ENCODE measurements around the gene CLEC17A.
A peak's percentile ranks its signal among the peaks of the same experiment; 100 is the strongest.
"Not testable (repeated sequence)": the region's sequence is repeated elsewhere in the genome, so short reads cannot be mapped to it uniquely, and the experiment has no call there.

Gene CLEC17A, protein sequence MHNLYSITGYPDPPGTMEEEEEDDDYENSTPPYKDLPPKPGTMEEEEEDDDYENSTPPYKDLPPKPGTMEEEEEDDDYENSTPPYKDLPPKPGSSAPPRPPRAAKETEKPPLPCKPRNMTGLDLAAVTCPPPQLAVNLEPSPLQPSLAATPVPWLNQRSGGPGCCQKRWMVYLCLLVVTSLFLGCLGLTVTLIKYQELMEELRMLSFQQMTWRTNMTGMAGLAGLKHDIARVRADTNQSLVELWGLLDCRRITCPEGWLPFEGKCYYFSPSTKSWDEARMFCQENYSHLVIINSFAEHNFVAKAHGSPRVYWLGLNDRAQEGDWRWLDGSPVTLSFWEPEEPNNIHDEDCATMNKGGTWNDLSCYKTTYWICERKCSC

GRCh38 chr19:14582894-14583340, at the start of gene CLEC17A:
Gene CLEC17A (plus strand): TSS chr19:14583084. CDS start chr19:14583161, 77 bp downstream.
- no peak for DNase-seq

DNA sequence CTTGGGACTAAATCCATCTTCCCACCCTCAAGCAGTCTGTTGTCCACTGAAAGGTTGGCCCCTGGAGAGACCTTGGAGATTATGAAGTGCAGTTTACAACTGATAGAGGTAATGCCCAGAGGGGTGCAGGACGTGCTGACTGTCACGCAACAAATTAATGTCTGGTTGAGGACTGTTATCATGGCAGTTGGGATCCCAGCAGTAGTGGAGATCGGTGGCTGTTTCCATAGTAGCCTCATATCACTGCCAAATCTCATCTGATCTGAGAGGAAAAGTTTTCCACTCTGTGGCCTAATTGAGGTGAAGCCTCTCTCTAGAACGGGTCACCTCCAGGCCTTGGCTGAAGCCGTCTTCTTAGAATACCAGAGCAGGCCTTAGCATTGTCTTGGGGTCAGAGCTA, 49.4 kb upstream of the CLEC17A start:
- DNase-seq = no peak

GRCh38 chr19:14536926-14537692, 45.8 kb upstream of the CLEC17A start:
- peak; percentile 21 for DNase-seq

DNA sequence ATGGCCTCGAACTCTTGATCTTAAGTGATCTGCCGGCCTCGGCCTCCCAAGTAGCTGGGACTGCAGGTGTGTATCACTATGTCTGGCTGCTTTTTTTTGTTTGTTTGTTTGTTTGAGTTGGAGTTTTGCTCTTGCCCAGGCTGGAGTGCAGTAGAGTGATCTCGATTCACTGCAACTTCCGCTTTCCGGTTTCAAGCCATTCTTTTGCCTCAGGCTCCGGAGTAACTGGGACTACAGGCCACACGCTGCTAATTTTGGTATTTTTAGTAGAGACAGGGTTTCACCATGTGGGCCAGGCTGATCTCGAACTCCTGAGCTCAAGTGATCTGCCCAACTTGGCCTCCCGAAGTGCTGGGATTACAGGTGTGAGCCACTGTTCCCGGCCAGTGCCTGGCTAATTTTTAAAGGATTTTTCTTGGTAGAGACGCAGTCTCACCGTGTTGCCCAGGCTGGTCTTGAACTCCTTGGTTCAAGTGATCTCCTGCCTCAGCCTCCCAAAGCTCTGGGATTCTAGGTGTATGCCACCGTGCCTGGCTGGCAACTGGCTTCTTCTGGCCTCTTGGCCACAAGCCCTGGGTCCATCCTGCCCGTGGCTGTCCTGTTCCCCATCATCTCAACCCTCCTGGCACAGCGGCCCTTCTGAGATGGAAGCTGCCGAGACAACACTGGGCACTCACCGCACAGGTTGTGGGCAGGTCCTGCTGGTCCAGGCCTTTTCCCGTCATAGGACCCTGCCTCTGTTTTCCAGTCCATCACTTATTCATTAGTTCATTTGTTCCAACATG, 42.0 kb upstream of the CLEC17A start:
- no peak for DNase-seq

GRCh38 chr19:14541979-14542378, 40.9 kb upstream of the CLEC17A start:
- not testable (repeated sequence) for DNase-seq

GRCh38 chr19:14542711-14543328, 40.1 kb upstream of the CLEC17A start:
- DNase-seq = no peak

- DNase-seq = no peak
Measured at GRCh38 chr19:14544047-14544446, 38.8 kb upstream of the CLEC17A start.

- DNase-seq = no peak
Measured at GRCh38 chr19:14544977-14545715, 37.7 kb upstream of the CLEC17A start.

DNA sequence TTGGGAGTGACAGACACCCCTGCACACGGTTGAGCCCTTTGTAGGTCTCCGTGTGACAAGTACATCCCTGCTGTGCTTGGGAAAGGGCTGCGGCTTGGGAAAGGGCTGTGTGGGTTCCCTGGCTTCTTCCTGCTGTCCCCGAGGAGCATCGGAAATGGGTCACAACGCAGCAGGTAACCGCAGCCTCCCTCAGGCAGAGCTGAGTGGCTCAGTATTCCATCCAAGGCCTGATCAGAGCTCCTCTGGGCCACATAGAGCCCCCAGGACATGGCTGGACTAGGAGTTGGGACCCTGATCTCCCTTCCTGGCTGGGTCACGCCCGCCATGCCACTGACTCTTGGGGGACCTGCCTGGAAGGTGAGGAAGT, 37.2 kb upstream of the CLEC17A start:
- no peak for DNase-seq

DNA sequence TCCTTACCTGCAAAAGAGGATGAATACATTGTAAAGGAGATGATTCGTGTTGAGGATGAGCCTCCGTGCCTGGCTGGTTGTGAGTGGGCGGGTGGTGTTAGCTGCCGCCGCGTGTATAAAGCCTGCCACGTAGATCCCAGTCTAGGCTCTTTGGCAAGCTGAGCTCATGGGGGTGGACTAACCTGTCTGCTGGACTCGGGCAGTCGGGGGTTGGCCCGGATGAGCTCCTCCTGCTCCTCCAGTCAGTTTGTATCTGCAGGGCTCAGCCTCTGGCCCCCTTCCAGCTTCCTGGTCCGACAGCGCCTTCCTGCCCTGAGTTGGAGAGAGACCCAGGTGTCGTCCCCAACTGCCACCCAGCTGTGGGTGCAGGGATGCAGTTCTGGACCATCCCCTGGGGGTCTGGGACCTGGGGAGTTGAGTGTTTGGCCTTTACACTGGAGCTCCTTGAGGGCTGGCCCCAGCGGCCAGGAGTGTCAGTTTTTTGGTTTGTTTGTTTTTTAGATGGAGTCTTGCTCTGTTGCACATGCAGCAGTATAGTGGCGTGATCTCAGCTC, 32.6 kb upstream of the CLEC17A start:
- DNase-seq = no peak

DNA sequence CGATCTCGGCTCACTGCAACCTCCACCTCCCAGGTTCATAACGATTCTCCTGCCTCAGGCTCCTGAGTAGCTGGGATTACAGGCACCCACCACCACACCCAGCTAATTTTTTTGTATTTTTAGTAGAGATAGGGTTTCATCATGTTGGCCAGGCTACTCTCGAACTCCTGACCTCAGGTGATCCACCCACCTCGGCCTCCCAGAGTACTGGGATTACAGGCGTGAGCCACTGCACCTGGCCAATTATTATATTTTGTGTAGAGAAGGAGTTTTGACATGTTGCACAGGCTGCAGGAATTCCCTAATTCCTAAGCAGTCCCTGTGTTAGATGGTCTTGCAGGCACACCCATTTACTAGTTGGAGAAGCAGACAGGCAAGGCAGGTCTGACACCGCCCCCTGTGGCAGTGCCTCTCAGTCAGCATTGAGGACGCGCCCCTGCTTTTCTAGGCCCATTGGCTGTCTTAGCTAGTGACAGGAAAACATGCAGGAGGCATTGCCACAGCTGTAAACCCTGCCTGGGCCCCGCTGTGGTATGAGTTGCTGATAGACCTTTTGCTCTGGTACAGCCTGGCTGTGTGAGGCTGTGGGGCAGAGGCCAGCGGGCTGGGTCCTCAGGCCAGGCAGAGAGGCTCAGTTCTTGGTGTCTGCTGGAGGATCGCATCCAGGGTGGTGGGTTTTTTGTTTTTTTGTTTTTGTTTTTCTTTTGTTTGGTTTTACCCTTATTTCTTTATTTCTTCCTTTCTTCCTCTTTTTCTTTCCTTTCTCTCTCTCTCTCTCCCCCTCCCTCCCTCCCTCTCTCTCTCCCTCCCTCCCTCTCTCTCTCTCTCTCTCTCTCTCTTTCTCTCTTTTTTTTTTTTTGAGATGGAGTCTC, 31.5 kb upstream of the CLEC17A start:
- DNase-seq = peak; percentile 72

GRCh38 chr19:14552006-14552360, 30.9 kb upstream of the CLEC17A start:
- not testable (repeated sequence) for DNase-seq

GRCh38 chr19:14553042-14553938, 29.6 kb upstream of the CLEC17A start:
- DNase-seq = no peak

DNA sequence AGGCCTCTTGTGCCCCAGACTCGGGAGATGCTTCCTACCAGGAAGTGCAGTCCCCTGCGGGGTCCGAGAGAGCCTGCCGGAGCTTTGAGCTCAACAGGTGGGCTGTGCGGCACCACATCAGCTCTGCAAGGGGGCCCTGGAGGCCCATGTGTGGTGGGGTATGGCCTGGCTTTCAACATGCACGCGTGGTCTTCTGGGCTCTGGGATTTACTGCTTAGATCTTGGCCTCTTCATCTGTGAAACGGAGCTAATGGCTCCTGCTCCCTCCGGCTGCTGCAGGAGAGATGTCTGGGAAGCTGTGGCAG, 29.0 kb upstream of the CLEC17A start:
- no peak for DNase-seq

GRCh38 chr19:14554382-14554812, 28.5 kb upstream of the CLEC17A start:
- no peak for DNase-seq

- DNase-seq = no peak
Measured at GRCh38 chr19:14555918-14556661, 26.8 kb upstream of the CLEC17A start.

GRCh38 chr19:14556662-14557188, 26.2 kb upstream of the CLEC17A start:
- DNase-seq = peak; percentile 77

DNA sequence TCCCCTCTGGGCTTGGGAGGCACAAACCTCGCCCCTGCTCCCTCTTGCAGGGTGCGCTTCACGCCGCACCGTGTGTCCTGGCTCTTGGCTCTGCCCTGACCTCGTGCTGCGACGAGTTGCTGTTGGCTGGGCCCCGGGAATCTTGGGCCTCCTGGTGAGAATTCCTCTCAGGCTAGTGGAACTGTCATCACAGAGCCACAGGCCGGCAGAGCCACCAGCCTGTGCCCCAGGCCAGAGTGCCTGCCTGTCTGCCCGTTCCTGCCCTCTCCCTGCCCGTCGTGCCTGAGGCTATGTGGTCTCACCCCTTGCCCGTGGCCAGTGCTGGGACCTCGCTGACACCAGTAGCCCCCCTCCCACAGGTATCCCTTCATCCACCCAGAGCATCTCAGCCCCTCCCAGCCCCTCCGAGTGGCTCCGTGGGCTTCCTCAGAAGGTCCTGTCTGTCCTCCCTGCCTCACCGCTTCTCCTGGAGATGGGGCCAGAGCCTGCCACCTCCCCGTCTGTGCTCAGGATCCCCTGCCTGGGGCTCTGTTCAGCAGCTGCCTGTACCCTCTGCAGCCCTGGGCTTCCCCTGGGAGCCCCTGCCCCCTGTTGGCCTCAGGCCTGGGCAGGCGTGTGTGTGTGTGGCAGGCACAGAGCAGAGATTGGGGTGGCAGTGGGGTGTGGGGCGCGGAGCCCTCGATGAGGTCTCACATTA, 24.4 kb upstream of the CLEC17A start:
- no peak for DNase-seq

Measured in activated naive CD4-positive, alpha-beta T cell treated with Interleukin-2 at 50 U/mL for 16 hours (primary cell).